A549 (cell line): ENCODE results near the gene YWHAB.
"Not testable (repeated sequence)": the region's sequence is repeated elsewhere in the genome, so short reads cannot be mapped to it uniquely, and the experiment has no call there.

Experiments
- CBX2 ChIP-seq: fragments of 200-600 bp; sonication (generic); IDR thresholded peaks from 2 replicates; pipeline ENCODE4 v1.6.1; 2016; ENCODE audit warnings: low read depth, mild to moderate bottlenecking, borderline replicate concordance
- CTCF ChIP-seq: fragments of >200 bp; sonication (Bioruptor Twin); formaldehyde crosslinking; IDR thresholded peaks from 3 replicates; pipeline ENCODE4 v1.5.1; 2016
- KDM1A ChIP-seq: fragments of 200-600 bp; sonication (generic); IDR thresholded peaks from 2 replicates; pipeline ENCODE4 v1.6.1; 2016; ENCODE audit warnings: low read depth, mild to moderate bottlenecking
- MAFK ChIP-seq: fragments of 450-650 bp; IDR thresholded peaks from 2 replicates; pipeline ENCODE4 v1.6.1; 2014; ENCODE audit not compliant: partially characterized antibody
- PHF8 ChIP-seq: fragments of 200-600 bp; sonication (generic); IDR thresholded peaks from 2 replicates; pipeline ENCODE4 v1.6.1; 2016; ENCODE audit warnings: low read depth, mild to moderate bottlenecking, antibody characterized with exemption, moderate library complexity, borderline replicate concordance
- POLR2A ChIP-seq: IDR thresholded peaks from 2 replicates; pipeline ENCODE4 v1.6.1; 2012; ENCODE audit warnings: mild to moderate bottlenecking, low read length
- RAD21 ChIP-seq, 2 experiments: fragments of >200 bp in 1 of 2; sonication (Bioruptor Twin) in 1 of 2; formaldehyde crosslinking in 1 of 2; IDR thresholded peaks in 1 of 2; conservative IDR thresholded peaks in 1 of 2; 2 replicates in 1 of 2; 3 replicates in 1 of 2; pipeline ENCODE4 v1.6.1; 2012 to 2018; ENCODE audit warnings: inconsistent platforms in 1 of 2
- RARB ChIP-seq: fragments of 250-450 bp; sonication (Bioruptor Pico); IDR thresholded peaks from 2 replicates; pipeline ENCODE4 v1.8.0; 2021; ENCODE audit warnings: mild to moderate bottlenecking, moderate library complexity
- USF2 ChIP-seq: fragments of 450-650 bp; IDR thresholded peaks from 2 replicates; pipeline ENCODE4 v1.6.1; 2014; ENCODE audit warnings: antibody characterized with exemption

DNA sequence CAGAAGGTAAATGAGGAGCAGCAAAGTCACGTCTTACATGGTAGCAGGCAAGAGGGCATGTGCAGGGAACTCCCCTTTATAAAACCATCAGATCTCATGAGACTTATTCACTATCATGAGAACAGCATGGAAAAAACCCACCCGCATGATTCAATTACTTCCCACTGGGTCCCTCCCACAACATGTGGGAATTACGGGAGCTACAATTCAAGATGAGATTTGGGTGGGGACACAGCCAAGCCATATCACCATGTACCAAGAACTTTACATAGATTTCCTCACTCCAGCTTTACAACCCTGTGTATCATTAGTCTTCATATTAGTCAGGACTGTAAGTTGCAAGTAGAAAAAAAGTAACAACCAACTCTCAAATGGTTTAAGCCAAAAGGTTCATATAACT is 21.0 kb upstream of the YWHAB start:
- TF ChIP-seq CTCF; USF2; KDM1A; PHF8; MAFK; POLR2A; RARB (CRISPR knock-in tag); RAD21 (conservative IDR thresholded peaks at IDR 0.05 in 1 of 2, IDR thresholded peaks at IDR 0.05 in 1 of 2); CBX2: not testable (repeated sequence)
